SW 1271 (cell line): ENCODE measurements around the gene ERC2.

Experiments used
- DNase-seq, 2 experiments: peaks; one replicate each; lab custom pipeline; 2025; lab: John Stamatoyannopoulos, UW

Gene ERC2

GRCh38 chr3:55989366-55989765 is 478.9 kb downstream of the ERC2 start:
- DNase-seq = no peak

GRCh38 chr3:55988905-55989304 is 479.4 kb downstream of the ERC2 start:
- DNase-seq = no peak

GRCh38 chr3:55984626-55985025 is 483.6 kb downstream of the ERC2 start:
- no peak for DNase-seq

- no peak for DNase-seq
Observed at GRCh38 chr3:55978953-55979352, 489.3 kb downstream of the ERC2 start.

- DNase-seq = no peak
Observed at GRCh38 chr3:55974421-55975165, 493.7 kb downstream of the ERC2 start.

- no peak for DNase-seq
Observed at GRCh38 chr3:55969634-55970033, 498.6 kb downstream of the ERC2 start.

GRCh38 chr3:55968331-55968730 is 499.9 kb downstream of the ERC2 start:
- no peak for DNase-seq

GRCh38 chr3:55966566-55966965 is 501.7 kb downstream of the ERC2 start:
- DNase-seq = no peak

- no peak for DNase-seq
Observed at GRCh38 chr3:55965776-55966175, 502.5 kb downstream of the ERC2 start.

- DNase-seq = no peak
Observed at GRCh38 chr3:55964491-55964985, 503.7 kb downstream of the ERC2 start.

- no peak for DNase-seq
Observed at GRCh38 chr3:55963601-55964000, 504.7 kb downstream of the ERC2 start.

- DNase-seq = no peak
Observed at GRCh38 chr3:55959471-55960080, 508.7 kb downstream of the ERC2 start.

- no peak for DNase-seq
Observed at GRCh38 chr3:55958605-55959004, 509.7 kb downstream of the ERC2 start.

- no peak for DNase-seq
Observed at GRCh38 chr3:55955891-55956477, 512.3 kb downstream of the ERC2 start.

- no peak for DNase-seq
Observed at GRCh38 chr3:55951388-55951787, 516.9 kb downstream of the ERC2 start.

- DNase-seq = no peak
Observed at GRCh38 chr3:55947406-55947805, 520.9 kb downstream of the ERC2 start.

GRCh38 chr3:55946574-55947160 is 521.6 kb downstream of the ERC2 start:
- no peak for DNase-seq

GRCh38 chr3:55942868-55943267 is 525.4 kb downstream of the ERC2 start:
- DNase-seq = no peak

- no peak for DNase-seq
Observed at GRCh38 chr3:55939287-55939686, 529.0 kb downstream of the ERC2 start.

- DNase-seq = no peak
Observed at GRCh38 chr3:55937301-55937700, 531.0 kb downstream of the ERC2 start.

- DNase-seq = no peak
Observed at GRCh38 chr3:55936549-55937052, 531.7 kb downstream of the ERC2 start.

- DNase-seq = no peak
Observed at GRCh38 chr3:55935241-55935640, 533.0 kb downstream of the ERC2 start.

GRCh38 chr3:55934771-55935170 is 533.5 kb downstream of the ERC2 start:
- no peak for DNase-seq
